Renal pelvis (tissue), 4 donors: Measurements from ENCODE around the gene EFNA2. TPM values are rescaled to one million over a fixed set of nuclear protein-coding genes. Genes with fewer than 3 reads are reported as not detected.

Experiments
- DNase-seq: peaks from one replicate; pipeline ENCODE4 v3.0.0-alpha.2; 2013
- polyA plus RNA-seq, 3 donors: library from polyadenylated mRNA; unstranded; fragments of 120-200 nt; gene quantifications; one replicate each; pipeline ENCODE4 v1.2.1, GENCODE V29; 2013; ENCODE audit not compliant: insufficient read length in 3 of 3

The EFNA2 gene
- polyA plus RNA-seq, 3 donors = 2.2 to 4.4 (median 3.8) TPM

DNA sequence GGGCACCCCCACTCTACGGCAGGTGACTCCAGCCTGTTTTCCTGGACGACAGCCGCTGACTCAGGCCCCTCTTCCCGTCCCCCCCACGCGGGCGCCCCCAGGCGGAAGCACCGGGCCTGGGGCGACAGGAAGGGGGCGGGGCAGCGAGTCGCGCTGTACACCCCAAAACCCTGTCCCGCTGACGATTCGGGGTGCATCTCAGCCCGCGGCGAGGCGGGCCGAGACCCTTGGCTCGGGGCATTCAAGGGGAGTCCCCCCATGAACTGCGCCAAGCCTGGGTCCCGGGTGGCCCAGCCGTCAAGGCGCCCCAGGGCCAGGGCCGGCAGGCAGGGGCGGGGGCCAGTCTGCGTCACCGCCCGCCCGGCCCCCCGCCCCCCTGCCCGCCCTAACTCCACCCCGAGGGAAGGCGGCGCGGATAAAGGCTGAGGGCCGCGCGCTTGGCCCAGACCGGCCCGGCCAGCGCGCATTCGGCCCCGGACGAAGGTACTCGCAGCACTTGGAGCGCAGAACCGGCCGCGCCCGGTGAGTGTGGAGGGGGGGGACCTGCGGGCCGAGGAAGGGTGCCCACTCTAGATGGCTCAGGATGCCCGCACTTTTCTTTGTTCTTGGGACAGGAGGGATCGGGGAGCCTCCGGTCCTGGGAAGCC lies 37.4 kb upstream of the EFNA2 start, which contains the start of gene MIDN:
TSS of gene MIDN (plus strand) at position 445 of the 647 bp plus-strand sequence. CDS start 1,714 bp downstream, outside the sequence.
- no peak for DNase-seq

DNA sequence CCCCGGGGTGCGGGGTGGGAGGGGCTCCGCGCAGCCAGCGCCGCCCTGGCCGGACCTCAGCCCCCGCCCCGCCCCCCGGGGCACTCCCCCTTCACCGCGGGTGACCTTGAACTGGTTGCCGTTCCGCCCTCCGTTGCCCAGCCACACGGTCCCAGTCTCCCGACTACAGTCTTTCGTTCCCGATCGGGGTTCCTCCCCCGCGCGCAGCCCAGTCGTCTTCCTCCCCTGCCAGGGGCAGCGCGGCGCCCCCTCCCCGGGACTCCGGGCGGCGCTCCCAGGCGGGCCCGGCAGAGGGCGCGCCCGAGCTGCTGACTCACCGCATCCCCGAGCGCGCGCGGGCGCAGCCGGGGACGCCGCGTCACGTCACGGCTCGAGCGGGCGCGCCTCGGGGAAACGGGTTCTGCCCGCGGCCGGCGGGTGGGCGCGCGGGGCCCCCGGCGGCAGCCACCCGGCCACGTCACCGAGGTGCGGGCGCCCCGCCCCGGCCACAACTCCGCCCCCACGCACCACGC lies 36.8 kb upstream of the EFNA2 start:
- no peak for DNase-seq

DNA sequence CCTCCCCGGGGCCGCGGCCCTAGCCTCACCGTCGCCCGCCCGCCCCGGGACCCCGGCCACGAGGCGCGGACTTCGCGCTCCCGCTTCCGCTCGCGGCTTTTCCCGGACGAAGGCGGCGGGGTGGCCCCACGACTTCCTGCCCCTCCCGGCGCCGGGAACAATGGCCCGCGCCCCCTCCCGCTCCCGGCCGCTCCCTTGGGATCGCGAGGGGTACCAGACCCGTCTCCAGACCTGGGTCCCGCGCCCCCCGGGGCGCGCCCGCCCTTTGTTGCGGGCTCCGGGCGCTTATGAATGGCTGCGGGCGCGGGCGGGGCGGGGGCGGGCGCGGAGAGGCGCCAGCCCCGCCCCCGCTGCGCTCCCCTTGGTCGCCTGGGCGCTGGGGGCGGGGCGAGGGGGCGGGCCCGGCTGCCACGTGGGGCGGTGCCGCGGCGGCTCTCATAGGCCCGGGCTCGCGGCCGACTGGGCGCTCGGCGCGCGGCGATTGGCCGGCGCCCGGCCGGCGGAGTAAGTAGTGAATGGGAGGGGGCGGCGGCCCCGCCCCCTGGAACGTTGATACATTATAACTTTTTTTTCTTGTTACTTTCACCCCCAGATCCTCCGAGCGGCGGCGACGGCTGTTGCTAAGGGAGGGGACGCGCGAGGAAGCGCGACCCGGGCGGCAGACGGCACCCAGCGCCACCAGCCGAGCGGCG lies 36.2 kb upstream of the EFNA2 start:
- DNase-seq = peak; percentile 97

DNA sequence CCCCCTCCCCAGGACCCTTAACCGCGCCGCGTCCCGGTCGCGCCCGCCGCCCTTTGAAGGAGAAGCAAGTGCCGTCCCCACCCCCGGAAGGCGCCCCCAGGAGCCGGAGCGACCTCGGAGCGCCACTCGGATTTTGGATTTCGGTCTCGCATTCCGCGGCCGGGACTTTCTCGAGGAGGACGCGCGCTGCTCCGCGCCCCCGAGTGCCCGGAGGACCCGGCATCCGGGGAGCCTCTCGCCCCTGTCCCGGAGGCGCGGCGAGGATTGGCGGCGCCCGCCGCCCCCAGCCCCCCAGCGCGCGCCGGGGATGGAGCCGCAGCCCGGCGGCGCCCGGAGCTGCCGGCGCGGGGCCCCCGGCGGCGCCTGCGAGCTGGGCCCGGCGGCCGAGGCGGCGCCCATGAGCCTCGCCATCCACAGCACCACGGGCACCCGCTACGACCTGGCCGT lies 35.7 kb upstream of the EFNA2 start:
- no peak for DNase-seq

DNA sequence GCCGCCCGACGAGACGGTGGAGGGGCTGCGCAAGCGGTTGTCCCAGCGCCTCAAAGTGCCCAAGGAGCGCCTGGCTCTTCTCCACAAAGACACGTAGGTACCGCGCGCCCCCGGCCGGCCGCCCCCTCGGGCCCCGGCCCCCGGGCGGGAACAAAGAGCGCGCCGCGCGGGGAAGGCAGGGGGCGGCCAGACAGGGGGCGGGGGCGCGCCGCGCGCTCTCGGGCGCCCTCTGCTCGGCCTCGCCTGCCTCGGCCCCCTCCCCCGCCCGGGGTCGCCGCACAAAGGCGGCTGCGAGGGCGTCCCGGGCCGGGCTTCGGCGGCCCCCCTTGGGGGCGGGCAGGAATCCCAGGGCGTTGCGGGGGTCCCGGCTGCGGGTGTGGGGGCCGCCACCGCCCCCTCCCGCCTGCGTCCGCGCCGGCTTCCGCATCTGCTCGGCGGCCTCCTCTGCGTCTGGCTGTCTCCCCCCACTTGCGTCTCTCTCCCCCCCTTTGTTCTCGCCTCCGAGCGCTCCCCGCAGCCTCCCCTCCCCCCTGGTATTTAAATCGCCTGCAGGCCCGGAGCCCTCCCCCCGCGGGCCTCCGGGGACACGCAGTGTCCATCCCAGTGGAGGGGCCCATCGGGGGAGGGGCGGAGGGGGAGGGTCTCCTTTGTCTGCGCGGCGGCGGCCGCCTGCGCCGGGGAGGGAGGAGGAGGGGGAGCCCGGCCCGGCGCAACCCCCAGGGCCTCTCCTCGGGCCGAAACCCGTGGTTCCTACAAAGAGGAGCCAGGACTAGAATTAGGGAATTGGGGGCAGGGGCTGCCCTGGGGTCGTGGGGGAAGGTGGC lies 35.0 kb upstream of the EFNA2 start:
- no peak for DNase-seq

DNA sequence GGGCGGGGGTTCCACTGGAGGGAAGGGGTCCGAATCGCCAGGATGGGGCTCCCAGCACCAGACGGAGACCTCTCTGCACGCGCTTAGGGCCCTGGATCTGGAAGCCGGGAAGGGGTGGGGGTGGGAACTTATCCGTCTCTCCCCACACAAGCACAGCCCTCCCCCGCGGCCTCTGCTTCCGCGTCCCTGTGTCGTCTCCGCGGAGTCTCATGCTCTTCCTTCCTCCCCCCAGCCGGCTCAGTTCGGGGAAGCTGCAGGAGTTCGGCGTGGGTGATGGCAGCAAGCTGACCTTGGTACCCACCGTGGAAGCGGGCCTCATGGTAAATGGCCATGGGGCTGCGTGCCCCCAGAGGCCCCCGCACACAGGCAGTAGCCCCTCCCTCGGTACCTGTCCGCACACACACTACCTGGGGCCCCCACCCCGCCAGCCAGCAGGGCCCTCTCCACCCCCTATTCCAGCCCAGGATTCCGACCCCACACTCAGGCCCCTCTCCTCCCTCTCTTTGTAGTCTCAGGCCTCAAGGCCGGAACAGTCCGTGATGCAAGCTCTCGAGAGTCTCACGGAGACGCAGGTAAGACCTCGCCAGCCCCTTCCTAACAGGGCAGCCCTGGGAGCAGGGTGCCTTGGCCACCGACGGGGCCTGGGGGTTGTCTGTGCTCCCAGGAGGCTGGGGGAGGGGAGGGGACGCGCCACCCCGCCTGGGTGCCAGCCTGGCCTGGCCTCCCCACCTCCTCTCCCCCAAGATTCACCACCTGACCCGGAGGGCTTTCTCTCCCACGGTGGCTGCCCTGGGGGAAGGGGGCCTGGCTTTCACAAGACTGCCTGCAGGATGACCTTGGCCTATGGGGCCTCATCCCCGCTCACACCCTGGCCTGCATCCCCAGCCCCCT lies 34.1 kb upstream of the EFNA2 start:
- no peak for DNase-seq

DNA sequence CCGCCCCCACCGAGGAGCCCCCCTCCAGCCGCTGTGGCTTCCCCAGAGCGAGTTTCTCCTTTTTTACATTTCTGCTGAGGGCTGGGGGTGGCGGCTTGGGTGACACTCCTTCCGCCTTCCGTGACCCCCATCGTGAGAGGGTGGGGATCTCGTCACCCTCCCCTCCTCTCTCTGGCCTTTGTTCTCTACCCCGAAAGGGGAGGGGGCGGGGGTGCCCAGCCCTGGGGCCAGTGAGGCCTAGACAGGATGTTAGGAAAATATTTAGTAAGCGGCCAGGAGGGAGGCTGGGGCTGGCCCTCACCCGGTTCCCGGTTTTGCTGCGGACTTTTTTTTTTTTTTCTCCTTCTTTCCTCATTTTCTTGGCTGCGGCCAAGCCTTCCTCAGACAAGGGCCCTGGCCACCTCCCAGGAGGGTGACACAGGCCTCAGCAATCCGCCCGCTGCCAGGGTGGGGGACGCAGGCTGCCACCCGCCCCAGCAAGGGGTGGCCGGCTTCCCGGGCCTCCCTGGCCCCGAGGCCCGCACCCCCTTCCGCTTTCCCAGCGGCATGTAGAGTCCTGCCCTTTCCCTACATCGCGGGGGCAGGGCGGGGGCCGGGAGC lies 33.4 kb upstream of the EFNA2 start:
- DNase-seq = no peak

DNA sequence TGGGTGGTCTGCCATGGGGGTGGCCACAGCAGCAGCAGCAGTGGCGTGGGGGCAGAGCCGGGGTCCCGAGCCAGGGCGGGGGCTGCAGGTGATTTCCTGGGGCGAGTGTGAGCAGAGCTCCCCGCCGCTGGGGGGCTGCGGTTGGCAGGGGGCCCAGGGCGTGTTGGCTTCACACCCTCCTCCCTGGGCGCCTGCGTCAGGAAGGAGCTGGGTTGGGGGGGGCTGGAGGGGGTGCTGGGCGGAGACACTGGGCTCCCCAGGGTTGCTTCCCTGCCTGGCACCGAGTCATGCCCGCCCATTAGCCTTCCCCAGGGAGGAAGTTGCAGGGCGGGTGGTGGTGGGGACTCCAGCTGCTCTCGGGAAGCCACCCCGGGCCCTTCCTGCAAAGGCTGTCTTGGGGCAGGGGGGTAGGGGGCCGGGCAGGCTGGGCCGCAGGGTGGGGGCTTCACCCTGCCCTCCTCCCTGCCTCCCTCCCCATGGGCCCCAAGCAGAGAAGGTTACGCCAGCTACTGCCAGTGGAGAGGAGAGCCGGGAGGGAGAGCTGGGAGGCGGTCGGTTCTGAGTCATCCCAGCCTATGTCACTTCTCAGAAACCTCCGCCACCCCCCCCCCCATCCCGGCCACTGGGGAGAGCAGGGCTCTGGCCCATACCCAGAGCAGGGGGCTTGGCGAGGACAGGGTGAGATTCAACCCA lies 32.7 kb upstream of the EFNA2 start:
- no peak for DNase-seq

DNA sequence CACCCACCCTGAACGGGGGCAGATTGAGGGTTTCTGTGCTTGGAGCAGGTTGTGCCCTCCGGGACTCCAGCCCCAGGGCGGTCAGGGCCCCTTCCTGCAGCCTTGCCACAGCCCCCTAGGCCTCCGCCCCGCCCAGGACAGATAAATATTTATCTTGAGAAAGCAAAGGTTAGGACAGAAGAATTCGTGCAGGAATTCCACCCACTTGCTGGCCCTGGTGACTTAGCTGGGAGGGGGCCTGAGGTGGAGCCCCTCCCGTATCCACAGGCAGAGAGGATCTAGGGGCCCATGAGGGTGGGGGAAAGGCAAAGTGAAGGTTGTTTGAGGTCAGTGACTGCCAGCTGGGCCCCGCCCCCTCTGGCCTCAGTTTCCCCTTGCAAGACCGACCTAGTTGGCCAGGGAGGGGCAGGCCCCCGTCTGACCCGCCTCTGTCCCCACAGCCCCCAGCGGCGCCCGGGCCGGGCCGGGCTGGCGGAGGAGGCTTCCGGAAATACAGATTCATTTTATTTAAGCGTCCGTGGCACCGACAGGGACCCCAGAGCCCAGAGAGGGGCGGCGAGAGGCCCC lies 32.1 kb upstream of the EFNA2 start:
- DNase-seq = no peak

DNA sequence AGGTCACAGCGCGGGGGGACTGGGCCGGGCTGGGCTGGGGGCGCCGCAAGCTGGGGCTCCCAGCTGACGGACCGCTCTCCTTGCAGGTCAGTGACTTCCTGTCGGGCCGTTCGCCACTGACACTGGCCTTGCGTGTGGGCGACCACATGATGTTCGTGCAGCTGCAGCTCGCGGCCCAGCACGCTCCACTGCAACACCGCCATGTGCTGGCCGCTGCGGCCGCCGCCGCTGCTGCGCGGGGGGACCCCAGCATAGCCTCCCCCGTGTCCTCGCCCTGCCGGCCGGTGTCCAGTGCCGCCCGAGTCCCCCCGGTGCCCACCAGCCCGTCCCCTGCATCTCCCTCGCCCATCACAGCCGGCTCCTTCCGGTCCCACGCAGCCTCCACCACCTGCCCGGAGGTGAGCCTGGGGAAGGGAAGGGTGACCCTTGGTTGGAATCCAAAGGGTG lies 31.6 kb upstream of the EFNA2 start:
- DNase-seq = no peak

DNA sequence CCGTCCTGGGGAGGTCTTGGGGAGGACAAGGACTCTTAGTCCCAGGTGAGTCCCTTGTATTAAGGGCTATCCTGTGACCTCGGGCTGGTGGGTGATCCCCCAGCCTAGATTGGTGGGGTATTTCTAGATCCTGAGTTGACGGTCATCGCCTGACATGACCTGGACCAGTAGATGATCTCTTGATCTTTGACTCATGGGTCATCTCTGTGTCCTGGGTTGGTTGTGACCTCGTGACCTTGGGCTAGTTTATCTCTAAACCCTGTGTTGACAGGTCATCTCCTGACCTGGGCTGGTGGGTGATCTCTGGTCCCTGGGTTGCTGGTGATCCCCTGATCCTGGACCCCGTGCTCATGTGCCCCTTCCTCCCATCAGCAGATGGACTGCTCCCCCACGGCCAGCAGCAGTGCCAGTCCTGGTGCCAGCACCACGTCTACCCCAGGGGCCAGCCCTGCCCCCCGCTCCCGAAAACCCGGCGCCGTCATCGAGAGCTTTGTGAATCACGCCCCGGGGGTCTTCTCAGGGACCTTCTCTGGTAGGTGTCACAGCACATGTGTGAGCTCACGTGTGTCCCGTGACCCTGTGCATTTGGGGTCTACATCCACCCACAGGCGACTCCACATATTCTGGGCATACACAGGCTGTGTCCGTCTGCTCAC lies 31.0 kb upstream of the EFNA2 start:
- no peak for DNase-seq

DNA sequence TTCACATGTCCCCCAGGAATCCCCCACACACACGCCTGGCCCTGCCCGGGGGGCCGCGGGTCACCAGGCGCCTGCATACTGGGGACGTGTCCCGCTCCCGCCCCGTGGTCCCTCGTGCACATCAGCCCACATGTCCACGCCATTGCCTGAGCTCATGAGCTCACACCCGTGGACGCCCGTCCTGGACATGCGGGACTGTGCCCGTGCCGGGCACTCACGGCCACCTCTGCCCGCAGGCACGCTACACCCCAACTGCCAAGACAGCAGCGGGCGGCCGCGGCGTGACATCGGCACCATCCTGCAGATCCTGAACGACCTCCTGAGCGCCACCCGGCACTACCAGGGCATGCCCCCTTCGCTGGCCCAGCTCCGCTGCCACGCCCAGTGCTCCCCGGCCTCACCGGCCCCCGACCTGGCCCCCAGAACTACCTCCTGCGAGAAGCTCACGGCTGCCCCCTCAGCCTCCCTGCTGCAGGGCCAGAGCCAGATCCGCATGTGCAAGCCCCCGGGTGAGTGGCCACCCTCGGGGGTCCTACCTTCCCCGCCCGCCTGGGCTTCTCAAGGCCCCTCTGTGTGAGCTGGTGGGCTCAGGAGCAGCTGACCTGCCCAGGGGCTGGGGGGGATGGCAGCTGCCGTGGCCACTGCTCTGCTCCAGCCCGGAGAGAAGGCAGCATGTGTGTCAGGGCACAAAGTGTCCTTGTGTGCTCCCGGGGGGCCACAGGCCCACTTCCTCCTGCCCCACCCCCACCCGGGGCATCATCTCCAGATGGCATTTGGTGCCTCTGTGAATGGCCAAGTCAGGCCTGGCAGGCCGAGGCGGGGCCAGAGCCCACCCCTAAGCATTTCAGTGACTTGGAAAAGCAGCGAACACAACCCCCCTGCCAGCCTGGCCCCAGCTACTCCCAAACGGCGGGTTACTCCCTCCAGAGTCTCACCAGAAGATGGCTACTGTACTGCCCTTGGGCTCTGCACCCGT lies 30.2 kb upstream of the EFNA2 start:
- DNase-seq = no peak

DNA sequence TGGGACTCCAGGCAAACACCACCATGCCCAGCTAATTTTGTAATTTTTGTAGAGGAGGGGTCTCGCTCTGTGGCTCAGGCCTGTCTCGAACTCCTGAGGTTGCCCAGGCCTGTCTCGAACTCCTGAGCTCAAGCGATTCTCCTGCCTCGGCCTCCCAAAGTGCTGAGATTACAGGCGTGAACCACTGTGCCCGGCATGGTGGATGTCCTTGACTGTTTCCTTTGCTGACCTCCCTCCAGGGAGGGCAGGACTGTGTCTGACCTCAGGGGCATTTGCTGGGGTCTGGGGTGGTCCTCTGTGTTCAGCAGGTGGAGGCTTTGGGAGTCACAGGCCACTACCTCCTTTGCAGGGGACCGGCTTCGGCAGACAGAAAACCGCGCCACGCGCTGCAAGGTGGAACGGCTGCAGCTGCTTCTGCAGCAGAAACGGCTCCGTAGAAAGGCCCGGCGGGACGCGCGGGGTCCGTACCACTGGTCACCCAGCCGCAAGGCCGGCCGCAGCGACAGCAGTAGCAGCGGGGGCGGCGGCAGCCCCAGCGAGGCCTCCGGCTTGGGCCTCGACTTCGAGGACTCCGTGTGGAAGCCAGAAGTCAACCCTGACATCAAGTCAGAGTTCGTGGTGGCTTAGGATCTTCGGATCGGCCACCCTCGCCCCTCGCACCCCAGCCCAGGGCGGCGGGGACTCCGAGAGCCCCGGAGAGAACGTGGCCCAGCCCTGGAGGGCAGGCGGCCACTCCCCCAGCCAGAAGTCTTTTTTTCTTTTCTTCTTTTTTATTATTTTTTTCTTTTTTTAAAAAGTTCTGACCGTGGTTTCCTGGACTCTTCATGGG lies 28.8 kb upstream of the EFNA2 start:
- no peak for DNase-seq

DNA sequence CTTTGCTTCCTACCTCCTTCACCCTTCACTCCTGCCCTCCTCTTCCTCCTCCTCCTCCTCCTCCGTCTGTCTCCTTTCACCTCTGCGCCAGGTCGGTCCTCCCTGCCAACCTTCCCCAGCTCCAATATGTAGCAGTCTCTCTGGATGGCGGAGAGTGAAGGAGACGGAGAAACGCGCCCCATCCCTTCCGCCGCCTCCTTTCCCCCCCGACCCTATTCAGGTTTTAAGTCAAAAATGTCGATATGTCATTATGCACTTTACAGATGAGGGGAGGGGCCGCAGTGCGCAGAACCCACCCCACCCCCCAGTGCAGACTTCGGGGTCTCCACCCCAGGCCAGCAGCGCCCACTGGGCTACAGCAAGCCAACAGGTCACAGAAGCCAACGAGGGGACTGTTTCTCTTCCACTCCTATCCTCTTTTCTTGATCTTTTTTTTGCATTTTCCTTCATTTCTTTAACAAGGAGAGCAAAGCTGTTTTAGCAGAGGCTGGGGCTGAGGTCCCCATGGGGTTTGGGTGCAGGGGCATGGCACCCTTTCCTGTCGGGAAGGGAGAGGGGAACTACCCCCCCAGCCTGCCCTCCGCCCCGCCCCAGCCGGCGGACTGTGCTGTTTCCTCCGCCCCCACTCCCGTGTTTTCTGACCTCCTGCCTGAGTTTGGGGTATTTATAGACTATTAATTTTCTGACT lies 28.1 kb upstream of the EFNA2 start:
- DNase-seq = no peak

DNA sequence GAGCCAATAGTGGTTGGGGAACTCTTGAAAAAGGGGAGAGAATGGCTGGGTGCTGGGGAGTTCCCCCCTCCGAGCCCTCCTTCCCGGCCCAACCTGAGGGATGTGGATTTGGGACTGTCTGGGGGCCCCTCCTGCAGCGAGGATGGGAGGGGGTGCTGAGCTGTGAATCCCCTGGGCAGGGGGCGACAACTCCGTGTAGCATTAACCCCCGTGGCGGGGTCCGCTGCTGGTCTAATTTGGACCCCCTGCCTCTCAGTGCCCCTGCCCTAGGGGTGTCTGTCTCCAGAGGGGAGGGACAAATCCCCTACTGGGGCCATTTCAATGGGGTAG lies 27.5 kb upstream of the EFNA2 start:
- no peak for DNase-seq

DNA sequence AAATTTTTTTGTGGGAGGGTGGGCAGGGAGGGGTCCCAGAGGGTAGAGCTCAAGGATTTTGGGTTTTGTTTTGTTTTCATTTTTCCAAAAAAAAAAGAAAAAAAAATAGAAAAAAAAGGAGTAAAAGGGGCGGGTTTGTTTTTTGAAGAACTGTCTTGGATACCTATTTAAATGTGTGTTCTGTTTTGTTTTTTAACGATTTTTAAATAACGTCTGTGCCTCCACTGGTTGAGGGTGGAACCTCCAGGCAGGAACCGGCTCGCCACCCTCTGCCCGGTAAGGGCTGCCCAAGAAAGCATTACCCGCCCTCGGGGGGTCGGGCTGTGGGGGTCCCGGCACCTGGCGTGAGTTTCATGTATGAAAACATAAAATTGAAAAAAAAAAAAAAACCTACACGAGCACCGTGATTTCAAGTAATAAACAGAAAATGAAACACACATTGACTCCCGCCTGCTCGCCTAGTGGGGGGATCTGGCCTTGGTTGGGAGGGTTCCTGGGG lies 26.9 kb upstream of the EFNA2 start:
- no peak for DNase-seq
